HepG2 (cell line): Measurements from ENCODE around the gene GFOD1. TPM values are rescaled to one million over a fixed set of nuclear protein-coding genes. Genes with fewer than 3 reads are reported as not detected.

Experiments used
- FOXJ3 ChIP-seq: sonication (generic); formaldehyde crosslinking; IDR thresholded peaks from 2 replicates; pipeline ENCODE4 v1.4.0; 2020; ENCODE audit warnings: missing genetic modification reagents, mild to moderate bottlenecking, borderline replicate concordance
- HOXA7 ChIP-seq: sonication (generic); formaldehyde crosslinking; IDR thresholded peaks from 2 replicates; pipeline ENCODE4 v1.8.1; 2022; ENCODE audit warnings: mild to moderate bottlenecking, missing genetic modification reagents, moderate library complexity
- IRF2 ChIP-seq: IDR thresholded peaks from 2 replicates; pipeline ENCODE4 v1.6.1; 2018; ENCODE audit warnings: missing genetic modification reagents, missing compliant biosample characterization
- JUND ChIP-seq: sonication (generic); formaldehyde crosslinking; IDR thresholded peaks from 2 replicates; pipeline ENCODE4 v1.8.0; 2022; ENCODE audit warnings: mild to moderate bottlenecking, missing genetic modification reagents
- LCORL ChIP-seq, 2 experiments: fragments of 450-650 bp in 1 of 2; sonication (generic) in 1 of 2; formaldehyde crosslinking in 1 of 2; IDR thresholded peaks; 2 replicates each; pipeline versions ENCODE4 v1.5.0 to v1.6.1; 2017 to 2020; ENCODE audit warnings: antibody characterized with exemption in 1 of 2, missing genetic modification reagents in 1 of 2
- MBNL3 ChIP-seq: fragments of 250-450 bp; sonication (Bioruptor Pico); conservative IDR thresholded peaks from 2 replicates; pipeline ENCODE4 v1.8.0; 2022; ENCODE audit warnings: mild to moderate bottlenecking, inconsistent platforms
- MTA3 ChIP-seq: sonication (generic); formaldehyde crosslinking; IDR thresholded peaks from 2 replicates; pipeline ENCODE4 v1.4.0; 2020; ENCODE audit warnings: missing genetic modification reagents
- MYNN ChIP-seq: sonication (generic); formaldehyde crosslinking; IDR thresholded peaks from 2 replicates; pipeline ENCODE4 v1.4.0; 2020; ENCODE audit warnings: mild to moderate bottlenecking, low read depth, missing genetic modification reagents
- NFRKB ChIP-seq: fragments of 450-650 bp; IDR thresholded peaks from 2 replicates; pipeline ENCODE4 v1.6.1; 2017
- ONECUT2 ChIP-seq: sonication (generic); formaldehyde crosslinking; IDR thresholded peaks from 2 replicates; pipeline ENCODE4 v1.4.0; 2020; ENCODE audit warnings: missing genetic modification reagents
- PHF20 ChIP-seq: sonication (generic); formaldehyde crosslinking; IDR thresholded peaks from 2 replicates; pipeline ENCODE4 v1.5.0; 2020; ENCODE audit warnings: mild to moderate bottlenecking, missing genetic modification reagents
- PRMT3 ChIP-seq: sonication (generic); formaldehyde crosslinking; IDR thresholded peaks from 2 replicates; pipeline ENCODE4 v1.8.1; 2022; ENCODE audit warnings: low read depth, mild to moderate bottlenecking, moderate library complexity, missing genetic modification reagents, borderline replicate concordance
- SNAI1 ChIP-seq: sonication (generic); formaldehyde crosslinking; IDR thresholded peaks from 2 replicates; pipeline ENCODE4 v1.5.0; 2020; ENCODE audit warnings: mild to moderate bottlenecking, missing genetic modification reagents, borderline replicate concordance
- TCF12 ChIP-seq, 2 experiments: fragments of 450-650 bp in 1 of 2; sonication (generic) in 1 of 2; formaldehyde crosslinking in 1 of 2; IDR thresholded peaks; 2 replicates each; pipeline versions ENCODE4 v1.6.1 to v1.8.0; 2017 to 2022; ENCODE audit warnings: antibody characterized with exemption in 1 of 2, mild to moderate bottlenecking in 1 of 2, missing genetic modification reagents in 1 of 2, moderate library complexity in 1 of 2
- TCF7L2 ChIP-seq: IDR thresholded peaks from 2 replicates; pipeline ENCODE4 v1.6.1; 2011; ENCODE audit warnings: mild to moderate bottlenecking, low read depth, low read length, moderate library complexity
- TMF1 ChIP-seq: sonication (generic); formaldehyde crosslinking; IDR thresholded peaks from 2 replicates; pipeline ENCODE4 v1.8.1; 2022; ENCODE audit warnings: low read depth, missing genetic modification reagents
- TP53 ChIP-seq: sonication (generic); formaldehyde crosslinking; conservative IDR thresholded peaks from 2 replicates; pipeline ENCODE4 v1.4.0; 2020; ENCODE audit warnings: missing genetic modification reagents
- ZFP36L1 ChIP-seq: sonication (generic); formaldehyde crosslinking; IDR thresholded peaks from 2 replicates; pipeline ENCODE4 v1.8.0; 2022; ENCODE audit warnings: mild to moderate bottlenecking, missing genetic modification reagents, moderate library complexity
- ZNF337 ChIP-seq: sonication (generic); formaldehyde crosslinking; IDR thresholded peaks from 2 replicates; pipeline ENCODE4 v1.5.1; 2020; ENCODE audit warnings: missing genetic modification reagents, low read depth, mild to moderate bottlenecking, borderline replicate concordance
- ZNF547 ChIP-seq: sonication (generic); formaldehyde crosslinking; IDR thresholded peaks from 2 replicates; pipeline ENCODE4 v1.5.1; 2020; ENCODE audit warnings: mild to moderate bottlenecking, missing genetic modification reagents
- ZNF607 ChIP-seq: sonication (generic); formaldehyde crosslinking; IDR thresholded peaks from 2 replicates; pipeline ENCODE4 v1.5.1; 2020; ENCODE audit warnings: missing genetic modification reagents, mild to moderate bottlenecking, borderline replicate concordance
- ZNF614 ChIP-seq: IDR thresholded peaks from 2 replicates; pipeline ENCODE4 v1.6.1; 2018; ENCODE audit warnings: missing biosample characterization, missing genetic modification reagents, inconsistent platforms, borderline replicate concordance
- ZNF766 ChIP-seq: sonication (generic); formaldehyde crosslinking; IDR thresholded peaks from 2 replicates; pipeline ENCODE4 v1.5.0; 2020; ENCODE audit warnings: missing genetic modification reagents, borderline replicate concordance
- ZNF782 ChIP-seq: sonication (generic); formaldehyde crosslinking; IDR thresholded peaks from 2 replicates; pipeline ENCODE4 v1.4.0; 2020; ENCODE audit warnings: missing genetic modification reagents, mild to moderate bottlenecking, borderline replicate concordance
- polyA plus RNA-seq, 8 experiments: library from polyadenylated mRNA; depleted of rRNA in 3 of 8; stranded (reverse) in 7 of 8; unstranded in 1 of 8; fragments of >200 nt; fragmentation: Illumina TruSeq in 4 of 8; extraction: Trizol in 4 of 8; gene quantifications; 2 replicates each; pipeline versions ENCODE4 v1.2.1 to v1.2.3, GENCODE V29; 2011 to 2016; ENCODE audit warnings: low read depth in 4 of 8, missing spikeins in 1 of 8, mixed read lengths in 1 of 8; ENCODE audit not compliant: insufficient read depth in 1 of 8
- total RNA-seq, 5 experiments: library from RNA; depleted of rRNA; stranded (reverse); fragments of >200 nt; fragmentation: Illumina TruSeq; extraction: Trizol; gene quantifications; 2 replicates each; pipeline ENCODE4 v1.2.3, GENCODE V29; 2016; ENCODE audit warnings: low read depth in 1 of 5
- TF ChIP-seq, protein P1 (sequence below): fragments of 450-650 bp; IDR thresholded peaks from 2 replicates; pipeline ENCODE4 v1.6.1; 2017
- TF ChIP-seq, protein P2 (sequence below): IDR thresholded peaks from 2 replicates; pipeline ENCODE4 v1.6.1; 2012; ENCODE audit warnings: low read depth, low read length, improper control_type of control experiment

The GFOD1 gene
- total and polyA plus RNA-seq, 2 of the 13 experiments (the other 11 are each of a cell fraction or from before 2014, with no cell fraction given): 1.9 to 6.4 TPM

DNA sequence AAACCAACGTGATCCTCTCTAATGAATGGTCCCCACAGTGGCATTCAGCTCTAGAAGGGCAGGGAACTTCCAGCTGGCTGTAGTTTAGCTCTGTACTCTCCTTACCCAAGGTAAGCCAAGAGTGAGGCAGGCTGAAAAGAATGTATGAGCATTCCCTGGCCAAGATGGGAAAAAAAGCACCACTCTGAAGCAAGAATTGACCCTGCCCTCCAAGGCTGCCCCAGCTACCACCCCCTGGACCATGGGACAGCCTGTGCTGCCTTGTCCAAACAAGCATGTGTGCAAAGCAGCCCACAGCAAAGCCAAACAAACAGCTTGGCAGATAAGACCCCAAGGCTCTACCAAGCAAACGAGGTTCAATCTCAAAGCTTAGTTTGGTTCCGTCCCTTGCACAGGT, 73.9 kb downstream of the GFOD1 start (continued):
- TF ChIP-seq, protein P1, sequence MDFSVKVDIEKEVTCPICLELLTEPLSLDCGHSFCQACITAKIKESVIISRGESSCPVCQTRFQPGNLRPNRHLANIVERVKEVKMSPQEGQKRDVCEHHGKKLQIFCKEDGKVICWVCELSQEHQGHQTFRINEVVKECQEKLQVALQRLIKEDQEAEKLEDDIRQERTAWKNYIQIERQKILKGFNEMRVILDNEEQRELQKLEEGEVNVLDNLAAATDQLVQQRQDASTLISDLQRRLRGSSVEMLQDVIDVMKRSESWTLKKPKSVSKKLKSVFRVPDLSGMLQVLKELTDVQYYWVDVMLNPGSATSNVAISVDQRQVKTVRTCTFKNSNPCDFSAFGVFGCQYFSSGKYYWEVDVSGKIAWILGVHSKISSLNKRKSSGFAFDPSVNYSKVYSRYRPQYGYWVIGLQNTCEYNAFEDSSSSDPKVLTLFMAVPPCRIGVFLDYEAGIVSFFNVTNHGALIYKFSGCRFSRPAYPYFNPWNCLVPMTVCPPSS: no peak
- TF ChIP-seq IRF2 (CRISPR knock-in tag): peak; percentile 51; the same call in 1 of the 2 replicates
- no peak for TF ChIP-seq LCORL (IDR thresholded peaks at IDR 0.05)
- TF ChIP-seq LCORL (CRISPR knock-in tag; IDR thresholded peaks at IDR 0.05): peak; percentile 57
- no peak for TF ChIP-seq NFRKB
- TF ChIP-seq MBNL3 (CRISPR knock-in tag): no peak
- no peak for TF ChIP-seq HOXA7 (CRISPR knock-in tag)
- no peak for TF ChIP-seq ZNF607 (CRISPR knock-in tag)
- no peak for TF ChIP-seq MTA3 (CRISPR knock-in tag)
- peak; percentile 94; the same call in 1 of the 2 replicates for TF ChIP-seq ZNF614 (CRISPR knock-in tag)
- no peak; the same call in 1 of the 2 replicates for TF ChIP-seq ZNF547 (CRISPR knock-in tag)
- TF ChIP-seq, protein P2, sequence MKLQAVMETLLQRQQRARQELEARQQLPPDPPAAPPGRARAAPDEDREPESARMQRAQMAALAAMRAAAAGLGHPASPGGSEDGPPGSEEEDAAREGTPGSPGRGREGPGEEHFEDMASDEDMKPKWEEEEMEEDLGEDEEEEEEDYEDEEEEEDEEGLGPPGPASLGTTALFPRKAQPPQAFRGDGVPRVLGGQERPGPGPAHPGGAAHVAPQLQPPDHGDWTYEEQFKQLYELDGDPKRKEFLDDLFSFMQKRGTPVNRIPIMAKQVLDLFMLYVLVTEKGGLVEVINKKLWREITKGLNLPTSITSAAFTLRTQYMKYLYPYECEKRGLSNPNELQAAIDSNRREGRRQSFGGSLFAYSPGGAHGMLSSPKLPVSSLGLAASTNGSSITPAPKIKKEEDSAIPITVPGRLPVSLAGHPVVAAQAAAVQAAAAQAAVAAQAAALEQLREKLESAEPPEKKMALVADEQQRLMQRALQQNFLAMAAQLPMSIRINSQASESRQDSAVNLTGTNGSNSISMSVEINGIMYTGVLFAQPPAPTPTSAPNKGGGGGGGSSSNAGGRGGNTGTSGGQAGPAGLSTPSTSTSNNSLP: no peak
- TF ChIP-seq PHF20 (CRISPR knock-in tag): no peak; the same call in 1 of the 2 replicates
- TF ChIP-seq TCF12 (IDR thresholded peaks at IDR 0.05): no peak
- TF ChIP-seq TCF12 (CRISPR knock-in tag; IDR thresholded peaks at IDR 0.05): no peak
- no peak for TF ChIP-seq ZFP36L1 (CRISPR knock-in tag)
- no peak for TF ChIP-seq ZNF337
- TF ChIP-seq JUND (CRISPR knock-in tag): no peak; the same call in 1 of the 2 replicates
- no peak for TF ChIP-seq PRMT3 (CRISPR knock-in tag)
- peak; percentile 92 for TF ChIP-seq FOXJ3
- TF ChIP-seq ONECUT2 (CRISPR knock-in tag): no peak; the same call in none of the 2 replicates
- no peak for TF ChIP-seq SNAI1 (CRISPR knock-in tag)
- no peak for TF ChIP-seq TMF1 (CRISPR knock-in tag)
- no peak for TF ChIP-seq TP53
- peak; percentile 84; the same call in 1 of the 2 replicates for TF ChIP-seq TCF7L2
- TF ChIP-seq ZNF782 (CRISPR knock-in tag): peak; percentile 81; the same call in 1 of the 2 replicates
- TF ChIP-seq ZNF766 (CRISPR knock-in tag): no peak; the same call in 1 of the 2 replicates
- no peak for TF ChIP-seq MYNN
